HAP-1 (cell line): Measurements from ENCODE around the gene CCDC74B.
A peak's percentile ranks its signal among the peaks of the same experiment; 100 is the strongest.
"Not testable (repeated sequence)": the region's sequence is repeated elsewhere in the genome, so short reads cannot be mapped to it uniquely, and the experiment has no call there.

Experiments
- DNase-seq, 2 experiments: peaks; one replicate each; pipeline ENCODE4 v3.0.0-alpha.2; 2016 to 2020; ENCODE audit warnings: low spot score in 2 of 2
- H3K27me3 ChIP-seq: fragments of 250-450 bp; sonication (Bioruptor Pico); 2 replicates; pipeline ENCODE4 v1.5.1; 2020; ENCODE audit warnings: low read depth, mild to moderate bottlenecking, moderate library complexity
- H3K36me3 ChIP-seq: fragments of 250-450 bp; sonication (Bioruptor Pico); replicated peaks from 2 replicates; pipeline ENCODE4 v1.5.1; 2020; ENCODE audit warnings: mild to moderate bottlenecking
- H3K4me1 ChIP-seq: fragments of 250-450 bp; sonication (Bioruptor Pico); 2 replicates; pipeline ENCODE4 v1.5.1; 2020; ENCODE audit warnings: mild to moderate bottlenecking
- H3K4me3 ChIP-seq: fragments of 250-450 bp; sonication (Bioruptor Pico); 2 replicates; pipeline ENCODE4 v1.5.1; 2020; ENCODE audit warnings: mild to moderate bottlenecking, moderate library complexity
- H3K9me3 ChIP-seq: fragments of 250-450 bp; sonication (Bioruptor Pico); 2 replicates; pipeline ENCODE4 v1.5.1; 2020; ENCODE audit warnings: mild to moderate bottlenecking, moderate library complexity
- in situ Hi-C: fragments of 300-500 bp; cut with MboI; formaldehyde crosslinking; loops from 3 replicates; pipeline ENCODE4 v1.14.3; 2020; ENCODE audit warnings: low sequenced_read_pairs, inconsistent platforms, mixed read lengths

Gene CCDC74B

GRCh38 chr2:130145006-130145414 is at the start of gene CCDC74B:
Gene CCDC74B (minus strand): TSS chr2:130145112. CDS start chr2:130144996, 116 bp downstream.
- H3K27me3 ChIP-seq, H3K9me3 ChIP-seq, in situ Hi-C loops, H3K36me3 ChIP-seq, H3K4me1 ChIP-seq: not testable (repeated sequence)
- peak within 1 kb of the TSS; percentile 11 for H3K4me3 ChIP-seq
- peak; percentile 35 to 86 for DNase-seq

- H3K4me3 ChIP-seq, H3K4me1 ChIP-seq, H3K27me3 ChIP-seq, H3K36me3 ChIP-seq, DNase-seq, H3K9me3 ChIP-seq: not testable (repeated sequence)
- in situ Hi-C loops: loop anchor here (25.0 kb wide), 1 partner anchor 893 kb away; the partner anchor contains the start of gene FAM168B
These were observed 48.9 kb upstream of the CCDC74B start for GRCh38 chr2:130193824-130194223.

GRCh38 chr2:130192451-130192850 is 47.5 kb upstream of the CCDC74B start:
- H3K4me1 ChIP-seq, H3K27me3 ChIP-seq, H3K9me3 ChIP-seq, H3K36me3 ChIP-seq, H3K4me3 ChIP-seq, DNase-seq: not testable (repeated sequence)
- in situ Hi-C loops: loop anchor here (25.0 kb wide), 1 partner anchor 895 kb away; the partner anchor contains the start of gene FAM168B

GRCh38 chr2:130191319-130191718 is 46.4 kb upstream of the CCDC74B start:
- H3K27me3 ChIP-seq, H3K4me1 ChIP-seq, H3K36me3 ChIP-seq, DNase-seq, H3K4me3 ChIP-seq, H3K9me3 ChIP-seq: not testable (repeated sequence)
- in situ Hi-C loops: loop anchor here (25.0 kb wide), 1 partner anchor 896 kb away; the partner anchor contains the start of gene FAM168B

GRCh38 chr2:130190237-130190636 is 45.3 kb upstream of the CCDC74B start:
- Histone ChIP-seq H3K9me3 (no peaks in the 10 kb centered on the region), H3K4me1 (no peaks in the 10 kb centered on the region), H3K36me3 (no peaks in the 10 kb centered on the region), H3K27me3 (no peaks in the 10 kb centered on the region), H3K4me3 (no peak overlapping the region)
- no peak for DNase-seq
- in situ Hi-C loops: loop anchor here (25.0 kb wide), 1 partner anchor 897 kb away; the partner anchor contains the start of gene FAM168B

GRCh38 chr2:130188958-130189357 is 44.0 kb upstream of the CCDC74B start:
- not testable (repeated sequence) for DNase-seq, H3K36me3 ChIP-seq, H3K9me3 ChIP-seq, H3K27me3 ChIP-seq, H3K4me3 ChIP-seq, H3K4me1 ChIP-seq
- in situ Hi-C loops: loop anchor here (25.0 kb wide), 1 partner anchor 898 kb away; the partner anchor contains the start of gene FAM168B

- not testable (repeated sequence) for DNase-seq
These were observed 43.2 kb upstream of the CCDC74B start for GRCh38 chr2:130187859-130188792.

GRCh38 chr2:130187268-130187667 is 42.4 kb upstream of the CCDC74B start:
- H3K4me1 ChIP-seq: no peaks in the 10 kb centered on the region
- H3K36me3 ChIP-seq: 0 out of 2 replicates have a peak, but pooled peaks cover 3% of the 10 kb centered on the region
- H3K4me3 ChIP-seq: no peak overlapping the region
- no peaks in the 10 kb centered on the region for H3K27me3 ChIP-seq
- in situ Hi-C loops: loop anchor here (25.0 kb wide), 1 partner anchor 900 kb away; the partner anchor contains the start of gene FAM168B
- H3K9me3 ChIP-seq: no peaks in the 10 kb centered on the region
- DNase-seq: no peak

More at GRCh38 chr2:130187859-130188792, 43.2 kb upstream of the CCDC74B start:
- not testable (repeated sequence) for H3K4me3 ChIP-seq, H3K4me1 ChIP-seq, H3K36me3 ChIP-seq, H3K27me3 ChIP-seq, H3K9me3 ChIP-seq
- in situ Hi-C loops: loop anchor here (25.0 kb wide), 1 partner anchor 899 kb away; the partner anchor contains the start of gene FAM168B

GRCh38 chr2:130186391-130186790 is 41.5 kb upstream of the CCDC74B start:
- in situ Hi-C loops: loop anchor here (25.0 kb wide), 1 partner anchor 901 kb away; the partner anchor contains the start of gene FAM168B
- Histone ChIP-seq H3K4me3 (no peak overlapping the region), H3K27me3 (no peaks in the 10 kb centered on the region), H3K4me1 (no peaks in the 10 kb centered on the region), H3K36me3 (0 out of 2 replicates have a peak, but pooled peaks cover 3% of the 10 kb centered on the region), H3K9me3 (no peaks in the 10 kb centered on the region)
- DNase-seq: no peak

GRCh38 chr2:130185896-130186295 is 41.0 kb upstream of the CCDC74B start:
- H3K4me3 ChIP-seq: no peak overlapping the region
- H3K36me3 ChIP-seq: 0 out of 2 replicates have a peak, but pooled peaks cover 3% of the 10 kb centered on the region
- no peak for DNase-seq
- no peaks in the 10 kb centered on the region for H3K9me3 ChIP-seq
- no peaks in the 10 kb centered on the region for H3K27me3 ChIP-seq
- no peaks in the 10 kb centered on the region for H3K4me1 ChIP-seq
- in situ Hi-C loops: loop anchor here (25.0 kb wide), 1 partner anchor 901 kb away; the partner anchor contains the start of gene FAM168B

- H3K36me3 ChIP-seq: 0 out of 2 replicates have a peak, but pooled peaks cover 3% of the 10 kb centered on the region
- H3K27me3 ChIP-seq: no peaks in the 10 kb centered on the region
- no peak overlapping the region for H3K4me3 ChIP-seq
- in situ Hi-C loops: loop anchor here (25.0 kb wide), 1 partner anchor 902 kb away; the partner anchor contains the start of gene FAM168B
- DNase-seq: no peak
- H3K9me3 ChIP-seq: no peaks in the 10 kb centered on the region
- H3K4me1 ChIP-seq: no peaks in the 10 kb centered on the region
These were observed 40.5 kb upstream of the CCDC74B start for GRCh38 chr2:130185436-130185835.

GRCh38 chr2:130183512-130184373 is 38.8 kb upstream of the CCDC74B start:
- in situ Hi-C loops: loop anchor here (5.0 to 25.0 kb wide), 2 partner anchors 149 to 904 kb away; partner anchors contain the start of gene FAM168B
- H3K36me3 ChIP-seq: 0 out of 2 replicates have a peak, but pooled peaks cover 3% of the 10 kb centered on the region

More at GRCh38 chr2:130183512-130184373, 38.8 kb upstream of the CCDC74B start:
- no peaks in the 10 kb centered on the region for H3K4me1 ChIP-seq
- H3K4me3 ChIP-seq: peak overlapping the region; percentile 94
- H3K27me3 ChIP-seq: no peaks in the 10 kb centered on the region
- no peaks in the 10 kb centered on the region for H3K9me3 ChIP-seq
- DNase-seq: peak; percentile 2 to 44
